ENCODE measurements around the gene RNGTT. TPM values are rescaled to one million over a fixed set of nuclear protein-coding genes. Genes with fewer than 3 reads are reported as not detected.

Gene RNGTT
- polyA plus RNA-seq, 1 donor (not counting 4 experiments of a cell fraction or from before 2014, with no cell fraction given) = 9.7 TPM

DNA sequence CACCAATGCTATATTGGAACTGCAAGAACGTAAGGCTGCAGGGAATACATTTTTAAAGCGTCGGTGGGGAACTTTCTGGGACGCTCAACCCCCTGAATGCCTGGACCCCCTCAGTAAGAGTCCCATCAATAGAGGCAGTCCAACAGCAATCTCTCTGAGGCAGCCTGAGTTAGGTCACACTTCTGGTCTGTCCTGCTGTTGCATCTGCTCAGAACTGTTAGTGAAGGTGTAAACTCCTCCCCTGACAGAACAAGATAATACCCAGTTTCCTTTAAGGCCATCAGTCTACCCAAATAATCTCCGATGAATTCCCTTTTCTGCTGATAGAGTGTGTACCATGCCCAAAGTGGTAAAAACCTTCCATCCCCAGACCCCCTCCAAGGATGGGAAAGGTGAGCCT, 1.1 kb upstream of the RNGTT start:
- Histone ChIP-seq H3K9me3 (ENCODE audit: control insufficient read depth, low read depth, low read length) (no peaks in the 10 kb centered on the region), H3K9ac (ENCODE audit: control insufficient read depth, extremely low read depth, insufficient read depth, low read length) (peak overlapping the region; percentile 96), H3K79me2 (ENCODE audit: control insufficient read depth, insufficient read depth, low read length) (peaks cover 34% of the 10 kb centered on the region), H3K9me1 (ENCODE audit: control insufficient read depth, extremely low read depth, insufficient read depth, low read length) (no peaks in the 10 kb centered on the region), H4K20me1 (ENCODE audit: control insufficient read depth, extremely low read depth, insufficient read depth, low read length) (no peaks in the 10 kb centered on the region), H3K4me2 (ENCODE audit: control insufficient read depth, extremely low read depth, insufficient read depth, low read depth, low read length) (peak overlapping the region; percentile 78), H3K4me3 (ENCODE audit: control insufficient read depth in 2 of 3, extremely low read depth in 1 of 3, insufficient read depth in 2 of 3, low read depth in 1 of 3, low read length in 3 of 3) (peak overlapping the region in 2 of 3 experiments; percentile 98 to 99), H3K27ac (ENCODE audit: control insufficient read depth, insufficient read depth, low read length) (no peak overlapping the region), H3K36me3 (ENCODE audit: control insufficient read depth in 2 of 2, extremely low read depth in 1 of 2, insufficient read depth in 2 of 2, low read length in 2 of 2) (no peaks in the 10 kb centered on the region), H3K4me1 (ENCODE audit: control insufficient read depth, extremely low read depth, insufficient read depth, low read length) (peaks cover 3% of the 10 kb centered on the region), H2AFZ (ENCODE audit: control insufficient read depth, low read length) (peak overlapping the region; percentile 90), H3K27me3 (ENCODE audit: control insufficient read depth, extremely low read depth, insufficient read depth, low read length) (no peaks in the 10 kb centered on the region)
- dilution Hi-C loops (cut with MboI; ENCODE audit: extremely low pct_ligation_motif_present, low sequenced_read_pairs) = no loop called here
- no peak for TF ChIP-seq EZH2 (IDR thresholded peaks at IDR 0.05; ENCODE audit: low read length)
- TF ChIP-seq, protein P1, sequence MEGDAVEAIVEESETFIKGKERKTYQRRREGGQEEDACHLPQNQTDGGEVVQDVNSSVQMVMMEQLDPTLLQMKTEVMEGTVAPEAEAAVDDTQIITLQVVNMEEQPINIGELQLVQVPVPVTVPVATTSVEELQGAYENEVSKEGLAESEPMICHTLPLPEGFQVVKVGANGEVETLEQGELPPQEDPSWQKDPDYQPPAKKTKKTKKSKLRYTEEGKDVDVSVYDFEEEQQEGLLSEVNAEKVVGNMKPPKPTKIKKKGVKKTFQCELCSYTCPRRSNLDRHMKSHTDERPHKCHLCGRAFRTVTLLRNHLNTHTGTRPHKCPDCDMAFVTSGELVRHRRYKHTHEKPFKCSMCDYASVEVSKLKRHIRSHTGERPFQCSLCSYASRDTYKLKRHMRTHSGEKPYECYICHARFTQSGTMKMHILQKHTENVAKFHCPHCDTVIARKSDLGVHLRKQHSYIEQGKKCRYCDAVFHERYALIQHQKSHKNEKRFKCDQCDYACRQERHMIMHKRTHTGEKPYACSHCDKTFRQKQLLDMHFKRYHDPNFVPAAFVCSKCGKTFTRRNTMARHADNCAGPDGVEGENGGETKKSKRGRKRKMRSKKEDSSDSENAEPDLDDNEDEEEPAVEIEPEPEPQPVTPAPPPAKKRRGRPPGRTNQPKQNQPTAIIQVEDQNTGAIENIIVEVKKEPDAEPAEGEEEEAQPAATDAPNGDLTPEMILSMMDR (optimal IDR thresholded peaks at IDR 0.05 in 1 of 3, IDR thresholded peaks at IDR 0.05 in 1 of 3, conservative IDR thresholded peaks at IDR 0.05 in 1 of 3; ENCODE audit: extremely low read depth in 1 of 3, insufficient read depth in 2 of 3, low read length in 3 of 3) = no peak
- no peak for DNase-seq (ENCODE audit: low read depth, low spot score)
- no peak for FAIRE-seq

DNA sequence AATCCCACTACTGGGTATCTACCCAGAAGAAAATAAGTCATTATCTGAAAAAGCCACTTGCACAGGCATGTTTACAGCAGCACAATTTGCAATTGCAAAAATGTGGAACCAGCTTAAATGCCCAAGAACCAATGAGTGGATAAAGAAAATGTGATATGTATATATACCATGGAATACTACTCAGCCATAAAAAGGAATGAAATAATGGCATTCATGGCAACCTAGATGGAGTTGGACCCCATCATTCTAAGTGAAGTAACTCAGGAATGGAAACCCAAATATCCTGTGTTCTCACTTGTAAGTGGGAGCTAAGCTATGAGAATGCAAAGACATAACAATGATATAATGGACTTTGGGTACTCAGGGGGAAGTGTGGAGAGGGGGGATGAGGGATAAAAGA, 4.6 kb downstream of the RNGTT start:
- H3K9ac ChIP-seq (ENCODE audit: control insufficient read depth, extremely low read depth, insufficient read depth, low read length) = no peak overlapping the region
- no peak overlapping the region for H3K4me3 ChIP-seq (ENCODE audit: control insufficient read depth in 2 of 3, extremely low read depth in 1 of 3, insufficient read depth in 2 of 3, low read depth in 1 of 3, low read length in 3 of 3)
- no peak for FAIRE-seq
- dilution Hi-C loops (cut with MboI; ENCODE audit: extremely low pct_ligation_motif_present, low sequenced_read_pairs) = no loop called here
- H3K36me3 ChIP-seq (ENCODE audit: control insufficient read depth in 2 of 2, extremely low read depth in 1 of 2, insufficient read depth in 2 of 2, low read length in 2 of 2) = no peaks in the 10 kb centered on the region
- H3K79me2 ChIP-seq (ENCODE audit: control insufficient read depth, insufficient read depth, low read length) = peaks cover 79% of the 10 kb centered on the region
- no peak for TF ChIP-seq EZH2 (IDR thresholded peaks at IDR 0.05; ENCODE audit: low read length)
- TF ChIP-seq, protein P1 (optimal IDR thresholded peaks at IDR 0.05 in 1 of 3, IDR thresholded peaks at IDR 0.05 in 1 of 3, conservative IDR thresholded peaks at IDR 0.05 in 1 of 3; ENCODE audit: extremely low read depth in 1 of 3, insufficient read depth in 2 of 3, low read length in 3 of 3) = no peak
- peaks cover 3% of the 10 kb centered on the region for H3K4me1 ChIP-seq (ENCODE audit: control insufficient read depth, extremely low read depth, insufficient read depth, low read length)
- H4K20me1 ChIP-seq (ENCODE audit: control insufficient read depth, extremely low read depth, insufficient read depth, low read length) = no peaks in the 10 kb centered on the region
- H3K9me1 ChIP-seq (ENCODE audit: control insufficient read depth, extremely low read depth, insufficient read depth, low read length) = no peaks in the 10 kb centered on the region
- no peak for DNase-seq (ENCODE audit: low read depth, low spot score)
- no peaks in the 10 kb centered on the region for H3K9me3 ChIP-seq (ENCODE audit: control insufficient read depth, low read depth, low read length)
- H3K27ac ChIP-seq (ENCODE audit: control insufficient read depth, insufficient read depth, low read length) = no peak overlapping the region
- no peak overlapping the region for H2AFZ ChIP-seq (ENCODE audit: control insufficient read depth, low read length)
- no peaks in the 10 kb centered on the region for H3K27me3 ChIP-seq (ENCODE audit: control insufficient read depth, extremely low read depth, insufficient read depth, low read length)
- H3K4me2 ChIP-seq (ENCODE audit: control insufficient read depth, extremely low read depth, insufficient read depth, low read depth, low read length) = no peak overlapping the region
